Natural killer cell treated with Interleukin-12 subunit alpha and Interleukin-12 subunit beta and Interleukin-15 and Interleukin-18, amount 100 ng/mL, for 72 hours (primary cell): ENCODE data around the gene NEDD4L. TPM values are rescaled to one million over a fixed set of nuclear protein-coding genes. Genes with fewer than 3 reads are reported as not detected.
A peak's percentile ranks its signal among the peaks of the same experiment; 100 is the strongest.

Experiments used
- ATAC-seq, 2 donors: fragments of 150-1000 bp; cut with Tn5 transposase in 1 of 2; sonication (Bioruptor Pico), chemical (Tn5 transposase) in 1 of 2; 2 replicates each; pipeline ENCODE4 v1.10.0; 2021
- DNase-seq: peaks from one replicate; pipeline ENCODE4 v3.0.0; 2022; ENCODE audit warnings: low spot score
- H3K27ac Mint-ChIP-seq, 2 donors: 1 replicate in 1 of 2; 2 replicates in 1 of 2; pipeline ENCODE4 v1.8.0; 2022; ENCODE audit warnings: mixed read lengths in 2 of 2, mild to moderate bottlenecking in 1 of 2, moderate library complexity in 1 of 2
- H3K27me3 Mint-ChIP-seq, 2 donors: 1 replicate in 1 of 2; 2 replicates in 1 of 2; pipeline ENCODE4 v1.8.0; 2022; ENCODE audit warnings: mixed read lengths in 2 of 2
- H3K36me3 Mint-ChIP-seq: one replicate; pipeline ENCODE4 v1.8.0; 2022; ENCODE audit warnings: mixed read lengths
- H3K4me1 Mint-ChIP-seq, 2 donors: 1 replicate in 1 of 2; 2 replicates in 1 of 2; pipeline ENCODE4 v1.8.0; 2022; ENCODE audit warnings: low read depth in 2 of 2, mixed read lengths in 2 of 2, mild to moderate bottlenecking in 1 of 2
- H3K4me3 Mint-ChIP-seq: one replicate; pipeline ENCODE4 v1.8.0; 2022; ENCODE audit warnings: mixed read lengths
- H3K9me3 Mint-ChIP-seq: 2 replicates; pipeline ENCODE4 v1.8.0; 2022; ENCODE audit warnings: mixed read lengths
- total RNA-seq, 2 donors: library from RNA; stranded (reverse); gene quantifications; one replicate each; pipeline ENCODE4 v1.2.3, GENCODE V29; 2022

Gene NEDD4L
- total RNA-seq, 2 donors from 2014 or later, result 8.6 to 16.5 TPM

GRCh38 chr18:58113337-58113736 is 69.3 kb downstream of the NEDD4L start:
- Mint-ChIP-seq H3K27me3 (peaks cover 8 to 10% of the 10 kb centered on the region in 2 donors), H3K27ac (peak overlapping the region; percentile 10 to 11), H3K36me3 (no peaks in the 10 kb centered on the region), H3K4me3 (peak overlapping the region; percentile 15), H3K4me1 (peaks cover 7% of the 10 kb centered on the region in 2 donors), H3K9me3 (no peaks in the 10 kb centered on the region)
- DNase-seq, result no peak
- peak; percentile 58 to 69 for ATAC-seq

GRCh38 chr18:58114766-58115165 is 70.7 kb downstream of the NEDD4L start:
- DNase-seq, result no peak
- Mint-ChIP-seq H3K27me3 (peaks cover 6 to 7% of the 10 kb centered on the region in 2 donors), H3K4me1 (peaks cover 7% of the 10 kb centered on the region in 2 donors), H3K27ac (no peak overlapping the region), H3K36me3 (no peaks in the 10 kb centered on the region), H3K9me3 (no peaks in the 10 kb centered on the region), H3K4me3 (no peak overlapping the region)
- ATAC-seq, result no peak

GRCh38 chr18:58116818-58117217 is 72.8 kb downstream of the NEDD4L start:
- no peak overlapping the region for H3K27ac Mint-ChIP-seq
- peak in 1 of 2 donors; percentile 40 for ATAC-seq
- peaks cover 0 to 2% of the 10 kb centered on the region in 2 donors for H3K27me3 Mint-ChIP-seq
- no peaks in the 10 kb centered on the region for H3K9me3 Mint-ChIP-seq
- no peaks in the 10 kb centered on the region for H3K36me3 Mint-ChIP-seq
- no peak for DNase-seq
- H3K4me3 Mint-ChIP-seq, result no peak overlapping the region
- H3K4me1 Mint-ChIP-seq, result peaks cover 7% of the 10 kb centered on the region in 2 donors

GRCh38 chr18:58117786-58118403 is 73.9 kb downstream of the NEDD4L start:
- Mint-ChIP-seq H3K27ac (no peak overlapping the region), H3K27me3 (peaks cover 0 to 2% of the 10 kb centered on the region in 2 donors), H3K4me3 (no peak overlapping the region), H3K9me3 (no peaks in the 10 kb centered on the region), H3K36me3 (no peaks in the 10 kb centered on the region), H3K4me1 (peaks cover 6 to 7% of the 10 kb centered on the region in 2 donors)
- no peak for ATAC-seq
- DNase-seq, result no peak

GRCh38 chr18:58118536-58118935 is 74.5 kb downstream of the NEDD4L start:
- no peaks in the 10 kb centered on the region for H3K9me3 Mint-ChIP-seq
- H3K4me3 Mint-ChIP-seq, result no peak overlapping the region
- DNase-seq (no peak), ATAC-seq (peak in 1 of 2 donors; percentile 11)
- peaks cover under 1 to 1% of the 10 kb centered on the region in 2 donors for H3K4me1 Mint-ChIP-seq
- no peaks in the 10 kb centered on the region for H3K36me3 Mint-ChIP-seq
- peaks cover 0 to 2% of the 10 kb centered on the region in 2 donors for H3K27me3 Mint-ChIP-seq
- no peak overlapping the region for H3K27ac Mint-ChIP-seq

- Mint-ChIP-seq H3K4me1 (no peaks in the 10 kb centered on the region), H3K36me3 (no peaks in the 10 kb centered on the region), H3K27ac (peak overlapping the region in 1 of 2 donors; percentile 6), H3K9me3 (no peaks in the 10 kb centered on the region), H3K4me3 (no peak overlapping the region), H3K27me3 (peaks cover 0 to 2% of the 10 kb centered on the region in 2 donors)
- ATAC-seq (no peak), DNase-seq (no peak)
Observed at GRCh38 chr18:58119819-58120218, 75.8 kb downstream of the NEDD4L start.

GRCh38 chr18:58124475-58124874 is 80.4 kb downstream of the NEDD4L start:
- H3K27ac Mint-ChIP-seq, result no peak overlapping the region
- no peak for ATAC-seq

GRCh38 chr18:58125183-58125582 is 81.2 kb downstream of the NEDD4L start:
- H3K9me3 Mint-ChIP-seq, result no peaks in the 10 kb centered on the region
- DNase-seq (no peak), ATAC-seq (no peak)
- H3K4me1 Mint-ChIP-seq, result no peaks in the 10 kb centered on the region
- no peak overlapping the region for H3K4me3 Mint-ChIP-seq
- no peaks in the 10 kb centered on the region for H3K27me3 Mint-ChIP-seq
- H3K27ac Mint-ChIP-seq, result no peak overlapping the region
- no peaks in the 10 kb centered on the region for H3K36me3 Mint-ChIP-seq

More at GRCh38 chr18:58124475-58124874, 80.4 kb downstream of the NEDD4L start:
- DNase-seq, result no peak
- H3K27me3 Mint-ChIP-seq, result no peaks in the 10 kb centered on the region
- no peaks in the 10 kb centered on the region for H3K4me1 Mint-ChIP-seq
- no peaks in the 10 kb centered on the region for H3K9me3 Mint-ChIP-seq
- H3K36me3 Mint-ChIP-seq, result no peaks in the 10 kb centered on the region
- no peak overlapping the region for H3K4me3 Mint-ChIP-seq

- no peaks in the 10 kb centered on the region for H3K27me3 Mint-ChIP-seq
- ATAC-seq (no peak), DNase-seq (no peak)
- no peak overlapping the region for H3K4me3 Mint-ChIP-seq
- no peaks in the 10 kb centered on the region for H3K36me3 Mint-ChIP-seq
- H3K4me1 Mint-ChIP-seq, result no peaks in the 10 kb centered on the region
- no peaks in the 10 kb centered on the region for H3K9me3 Mint-ChIP-seq
- no peak overlapping the region for H3K27ac Mint-ChIP-seq
Observed at GRCh38 chr18:58125756-58126155, 81.7 kb downstream of the NEDD4L start.

- ATAC-seq (no peak), DNase-seq (no peak)
- no peaks in the 10 kb centered on the region for H3K4me1 Mint-ChIP-seq
- H3K27me3 Mint-ChIP-seq, result no peaks in the 10 kb centered on the region
- no peaks in the 10 kb centered on the region for H3K36me3 Mint-ChIP-seq
- H3K4me3 Mint-ChIP-seq, result no peak overlapping the region
- no peak overlapping the region for H3K27ac Mint-ChIP-seq
- H3K9me3 Mint-ChIP-seq, result no peaks in the 10 kb centered on the region
Observed at GRCh38 chr18:58128381-58129374, 84.7 kb downstream of the NEDD4L start.

GRCh38 chr18:58132595-58133261 is 88.7 kb downstream of the NEDD4L start:
- H3K4me3 Mint-ChIP-seq, result no peak overlapping the region
- no peaks in the 10 kb centered on the region for H3K9me3 Mint-ChIP-seq
- DNase-seq (no peak), ATAC-seq (no peak)
- H3K27ac Mint-ChIP-seq, result no peak overlapping the region
- H3K27me3 Mint-ChIP-seq, result peaks cover 2 to 3% of the 10 kb centered on the region in 2 donors
- H3K36me3 Mint-ChIP-seq, result no peaks in the 10 kb centered on the region
- H3K4me1 Mint-ChIP-seq, result peaks cover 11 to 12% of the 10 kb centered on the region in 2 donors

GRCh38 chr18:58135183-58135641 is 91.2 kb downstream of the NEDD4L start:
- Mint-ChIP-seq H3K9me3 (no peaks in the 10 kb centered on the region), H3K4me1 (peaks cover 11 to 12% of the 10 kb centered on the region in 2 donors), H3K36me3 (no peaks in the 10 kb centered on the region), H3K27me3 (peaks cover 6 to 8% of the 10 kb centered on the region in 2 donors), H3K27ac (no peak overlapping the region), H3K4me3 (no peak overlapping the region)
- peak; percentile 79 to 80 for ATAC-seq
- no peak for DNase-seq

GRCh38 chr18:58135701-58136331 is 91.8 kb downstream of the NEDD4L start:
- ATAC-seq, result peak; percentile 66 to 75
- Mint-ChIP-seq H3K36me3 (no peaks in the 10 kb centered on the region), H3K27me3 (peaks cover 6 to 8% of the 10 kb centered on the region in 2 donors), H3K4me1 (peaks cover 11 to 12% of the 10 kb centered on the region in 2 donors), H3K9me3 (no peaks in the 10 kb centered on the region), H3K27ac (no peak overlapping the region), H3K4me3 (no peak overlapping the region)
- no peak for DNase-seq
